ENCODE results near the gene TMEM163. TPM values are rescaled to one million over a fixed set of nuclear protein-coding genes. Genes with fewer than 3 reads are reported as not detected.

TMEM163 gene
- total RNA-seq, 6 experiments from 2014 or later: not detected

- peak; percentile 47 for DNase-seq
These were observed 21.1 kb upstream of the TMEM163 start for GRCh38 chr2:134739879-134740301.

GRCh38 chr2:134739236-134739878 is 20.6 kb upstream of the TMEM163 start:
- H3K4me3 Mint-ChIP-seq: no peak overlapping the region
- TF ChIP-seq CTCF (IDR thresholded peaks at IDR 0.05): no peak
- no peak for DNase-seq
- H3K27ac Mint-ChIP-seq: no peak overlapping the region
- no peaks in the 10 kb centered on the region for H3K9me3 Mint-ChIP-seq
- H3K4me1 Mint-ChIP-seq (ENCODE audit: low read depth): peaks cover 35% of the 10 kb centered on the region
- peaks cover 14% of the 10 kb centered on the region for H3K27me3 Mint-ChIP-seq (ENCODE audit: insufficient read depth)
- H3K36me3 Mint-ChIP-seq (ENCODE audit: low read depth): no peaks in the 10 kb centered on the region

More at GRCh38 chr2:134739879-134740301, 21.1 kb upstream of the TMEM163 start:
- Mint-ChIP-seq H3K4me3 (no peak overlapping the region), H3K36me3 (ENCODE audit: low read depth) (no peaks in the 10 kb centered on the region), H3K27me3 (ENCODE audit: insufficient read depth) (peaks cover 14% of the 10 kb centered on the region), H3K4me1 (ENCODE audit: low read depth) (peaks cover 35% of the 10 kb centered on the region), H3K9me3 (no peaks in the 10 kb centered on the region), H3K27ac (no peak overlapping the region)
- no peak for TF ChIP-seq CTCF (IDR thresholded peaks at IDR 0.05)

GRCh38 chr2:134738141-134738870 is 19.5 kb upstream of the TMEM163 start:
- Mint-ChIP-seq H3K36me3 (ENCODE audit: low read depth) (no peaks in the 10 kb centered on the region), H3K27me3 (ENCODE audit: insufficient read depth) (peaks cover 14% of the 10 kb centered on the region), H3K4me3 (no peak overlapping the region), H3K27ac (no peak overlapping the region), H3K4me1 (ENCODE audit: low read depth) (peaks cover 35% of the 10 kb centered on the region), H3K9me3 (no peaks in the 10 kb centered on the region)
- DNase-seq: peak; percentile 3
- TF ChIP-seq CTCF (IDR thresholded peaks at IDR 0.05): no peak

- no peak for TF ChIP-seq CTCF (IDR thresholded peaks at IDR 0.05)
- Mint-ChIP-seq H3K4me1 (ENCODE audit: low read depth) (peaks cover 35% of the 10 kb centered on the region), H3K9me3 (no peaks in the 10 kb centered on the region), H3K4me3 (no peak overlapping the region), H3K27me3 (ENCODE audit: insufficient read depth) (peaks cover 12% of the 10 kb centered on the region), H3K27ac (no peak overlapping the region), H3K36me3 (ENCODE audit: low read depth) (no peaks in the 10 kb centered on the region)
- no peak for DNase-seq
These were observed 18.9 kb upstream of the TMEM163 start for GRCh38 chr2:134737671-134738070.

GRCh38 chr2:134736167-134736880 is 17.5 kb upstream of the TMEM163 start:
- peak; percentile 59 for DNase-seq
- Mint-ChIP-seq H3K27ac (no peak overlapping the region), H3K9me3 (no peaks in the 10 kb centered on the region), H3K36me3 (ENCODE audit: low read depth) (no peaks in the 10 kb centered on the region), H3K27me3 (ENCODE audit: insufficient read depth) (peaks cover 12% of the 10 kb centered on the region), H3K4me3 (no peak overlapping the region), H3K4me1 (ENCODE audit: low read depth) (peaks cover 35% of the 10 kb centered on the region)
- no peak for TF ChIP-seq CTCF (IDR thresholded peaks at IDR 0.05)

Data from HFFc6 (cell line).